Stimulated activated naive CD8-positive, alpha-beta T cell treated with anti-CD3 and anti-CD28 coated beads, Interleukin-15, Interleukin-2, amounts not matched to agents 100 U/mL and 50 U/mL, for 24 hours (primary cell): ENCODE measurements around the gene EVX2.

Experiments used
- ATAC-seq: fragments of 150-1000 bp; cut with Tn5 transposase; one replicate; pipeline ENCODE4 v1.10.0; 2021
- DNase-seq: peaks from one replicate; pipeline ENCODE4 v3.0.0; 2021

Gene EVX2

DNA sequence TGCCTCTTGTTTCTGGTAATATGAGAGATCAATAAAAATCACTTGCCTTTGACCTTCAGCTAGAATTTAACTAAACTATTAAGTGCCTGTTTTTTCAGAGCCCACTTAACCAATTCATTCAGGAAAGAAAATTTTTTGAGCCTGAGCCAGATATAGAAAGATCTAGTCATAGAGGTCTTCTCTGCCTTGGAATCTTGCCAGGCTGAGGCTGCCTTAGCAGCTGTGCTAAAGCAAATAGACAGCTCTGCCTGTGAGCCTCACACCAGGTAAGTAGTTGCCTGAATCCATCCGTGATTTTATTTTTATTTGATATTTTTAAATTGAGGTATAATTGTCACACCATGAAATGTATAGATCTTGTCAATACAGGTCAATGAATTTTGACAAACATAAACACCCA lies 27.4 kb downstream of the EVX2 start:
- no peak for DNase-seq
- no peak for ATAC-seq

DNA sequence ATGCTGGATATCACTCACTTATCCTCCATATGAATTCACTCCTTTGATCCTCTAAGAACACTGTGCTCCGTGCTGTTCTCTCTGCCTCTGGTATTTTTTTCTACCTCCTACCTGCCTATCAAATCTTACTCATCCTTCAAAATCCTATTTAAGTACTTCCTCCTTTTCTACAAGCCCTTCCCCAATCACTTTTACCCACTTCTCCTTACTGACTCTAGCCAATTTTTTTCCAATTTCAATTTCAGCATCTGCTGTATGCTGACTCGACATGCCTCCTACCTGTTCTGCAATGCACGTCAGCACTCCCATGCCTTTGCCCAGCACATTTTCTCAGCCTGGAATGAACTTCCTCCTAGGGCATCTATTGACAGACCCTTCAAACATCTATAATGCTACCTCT lies 44.4 kb downstream of the EVX2 start:
- DNase-seq (no peak), ATAC-seq (no peak)

DNA sequence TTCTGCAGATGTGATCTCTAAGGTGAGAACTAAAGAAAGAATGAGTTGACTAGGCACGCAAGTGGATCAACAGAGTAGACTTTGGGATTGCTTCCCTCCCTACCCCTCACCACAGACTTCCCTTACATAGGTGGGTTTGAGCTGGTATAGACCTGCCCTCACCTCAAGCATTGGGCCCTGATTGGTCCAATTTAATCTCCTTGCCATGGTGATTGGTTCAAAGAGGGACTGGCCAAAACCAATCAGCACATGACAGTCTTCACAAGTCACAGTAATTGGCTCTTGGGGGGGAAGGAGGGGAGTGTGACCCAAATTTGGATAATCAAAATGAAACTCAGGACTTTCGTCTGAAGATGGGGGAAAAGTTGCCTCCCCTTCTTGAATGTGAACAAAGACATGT lies 45.1 kb downstream of the EVX2 start:
- ATAC-seq = no peak
- no peak for DNase-seq

DNA sequence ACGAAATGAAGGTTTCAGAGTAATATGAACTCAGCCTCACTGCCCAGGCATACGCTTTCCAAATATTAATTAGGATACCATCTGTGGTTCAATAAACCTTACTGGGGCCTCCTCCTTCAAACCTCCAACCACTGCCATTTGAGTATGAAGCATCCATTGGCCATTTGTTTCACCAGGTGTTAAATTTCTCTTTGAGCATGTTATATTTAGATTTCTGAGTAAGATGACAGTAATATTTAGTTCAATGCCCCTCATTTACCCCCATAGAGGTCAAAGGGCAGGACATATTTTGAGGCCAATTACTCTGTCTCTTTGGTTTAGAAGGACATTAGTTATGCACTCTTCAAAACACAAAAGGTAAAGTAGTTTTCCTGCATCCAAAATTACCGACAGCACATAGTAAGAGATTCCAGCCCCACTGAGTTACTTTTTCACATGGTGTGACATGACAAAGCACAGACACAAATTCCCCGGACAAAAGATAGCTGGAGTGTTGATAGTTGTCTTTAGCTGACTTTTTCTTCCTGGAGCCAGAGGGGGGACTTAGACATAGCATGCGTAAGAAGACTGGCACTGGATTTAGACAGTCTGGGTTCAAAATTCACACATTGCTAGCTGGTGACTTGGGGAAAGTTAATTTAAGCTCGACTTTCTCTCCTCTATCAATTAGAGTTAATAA lies 48.6 kb downstream of the EVX2 start:
- no peak for ATAC-seq
- no peak for DNase-seq

DNA sequence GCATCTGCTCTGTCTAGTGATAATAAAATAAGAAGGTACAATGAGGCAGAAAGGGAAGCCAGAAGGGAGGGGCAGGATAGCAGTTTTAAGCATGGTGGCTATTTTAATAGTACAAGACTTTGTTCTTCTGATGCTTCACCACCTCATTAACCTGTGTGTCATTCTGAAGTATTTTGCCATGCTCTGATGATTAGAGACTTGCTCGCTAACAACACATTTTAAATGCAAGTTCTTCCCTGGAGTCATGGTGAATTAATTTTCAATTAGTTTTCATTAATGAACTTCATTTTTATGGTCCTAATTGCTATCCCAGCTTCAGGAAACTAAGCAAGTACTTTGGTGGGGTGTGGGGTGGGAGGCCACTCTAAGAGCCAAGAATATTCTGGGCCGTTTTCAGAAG lies 56.0 kb downstream of the EVX2 start:
- ATAC-seq (no peak), DNase-seq (no peak)
